Fibroblast of skin of abdomen (primary cell): ENCODE data around the gene DYNC1I1.

ENCODE experiments used
- DNase-seq: peaks from one replicate; pipeline ENCODE4 v3.0.0-alpha.2; 2013

DYNC1I1 gene

GRCh38 chr7:95793658-95794057, 21.3 kb downstream of the DYNC1I1 start:
- DNase-seq, result no peak

- DNase-seq, result peak; percentile 5
These were observed 22.7 kb downstream of the DYNC1I1 start for GRCh38 chr7:95794917-95795515.

DNA sequence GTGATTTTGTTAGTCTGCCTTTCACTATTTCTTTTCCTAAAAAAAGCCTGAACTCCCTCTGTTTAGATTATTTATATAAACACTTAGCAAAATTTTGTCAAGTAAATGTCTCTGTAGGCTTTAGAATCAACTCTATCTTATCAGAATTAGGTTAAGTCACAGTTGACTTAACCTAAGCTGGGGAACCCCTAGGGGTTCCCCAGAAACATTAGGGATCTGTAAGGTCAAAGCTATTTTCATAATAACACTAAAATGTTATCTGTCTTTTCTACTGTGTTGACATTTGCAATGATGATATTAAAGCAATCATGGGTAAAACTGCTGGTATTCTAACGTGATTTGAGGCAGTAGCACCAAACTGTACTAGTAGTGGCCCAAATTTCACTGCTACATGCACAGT, 24.3 kb downstream of the DYNC1I1 start:
- DNase-seq, result no peak

DNA sequence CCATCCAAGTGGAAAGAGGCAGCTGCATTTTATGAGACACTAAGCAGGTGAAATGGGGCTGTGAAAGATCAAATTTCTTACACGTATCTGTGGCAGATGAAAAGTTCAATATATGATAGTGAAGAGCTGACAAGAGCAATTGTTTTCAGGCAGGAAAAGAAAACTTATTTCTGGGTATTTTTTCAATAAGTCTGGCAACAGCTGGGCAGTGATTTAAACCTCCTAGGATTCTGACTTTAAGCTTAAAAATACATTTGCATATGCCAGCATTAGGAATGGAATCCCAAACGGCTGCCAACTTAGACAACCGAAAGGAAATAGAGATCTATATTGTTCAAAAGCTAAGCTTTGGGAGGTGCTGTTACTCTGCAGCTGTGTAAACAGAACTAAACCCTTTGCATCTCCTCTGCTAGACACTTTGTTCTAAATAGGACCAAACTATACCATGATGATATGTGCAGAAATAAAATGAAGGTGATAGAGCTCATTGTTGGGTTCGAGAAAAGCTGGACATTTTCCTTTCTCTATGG, 26.1 kb downstream of the DYNC1I1 start:
- no peak for DNase-seq

GRCh38 chr7:95800787-95801186, 28.4 kb downstream of the DYNC1I1 start:
- DNase-seq, result no peak

DNA sequence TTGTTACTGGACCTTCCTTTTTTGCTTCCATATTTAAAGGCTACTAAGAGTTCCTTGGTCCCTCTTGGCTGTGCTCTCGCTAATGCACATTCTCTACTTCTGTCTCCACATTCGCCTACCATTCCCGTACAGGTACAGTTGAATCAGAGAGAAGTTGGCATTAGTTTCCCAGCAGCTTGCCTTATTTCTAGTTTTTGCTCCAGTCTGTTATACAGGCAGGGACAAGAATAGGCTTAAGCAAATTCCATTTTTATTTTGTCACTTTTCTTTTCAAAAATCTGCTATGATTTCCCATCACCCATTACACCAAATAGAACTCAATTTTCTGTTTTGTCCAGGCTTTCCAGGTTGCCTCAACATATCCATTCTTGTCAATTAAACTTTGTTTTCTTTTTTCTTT, 29.9 kb downstream of the DYNC1I1 start:
- DNase-seq, result no peak

GRCh38 chr7:95804052-95804451, 31.7 kb downstream of the DYNC1I1 start:
- no peak for DNase-seq

DNA sequence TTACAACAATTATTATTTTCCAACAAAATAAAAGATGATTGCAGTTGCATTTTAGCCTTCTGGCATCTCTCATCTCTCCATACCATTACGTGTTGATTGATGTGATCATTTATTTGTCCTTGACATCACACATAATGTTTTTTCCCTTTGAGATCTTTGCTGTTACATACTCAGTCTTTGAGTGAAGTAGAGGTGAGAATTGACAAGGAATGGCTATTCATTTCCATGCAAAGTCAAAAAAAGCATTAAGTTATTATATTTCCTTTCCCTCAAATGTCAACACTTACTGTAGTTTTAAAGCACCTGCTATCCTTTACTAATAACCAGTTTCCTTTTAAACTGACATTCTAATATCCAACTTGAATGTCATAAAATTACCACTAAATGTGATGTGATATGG, 33.6 kb downstream of the DYNC1I1 start:
- no peak for DNase-seq

- DNase-seq, result no peak
These were observed 36.0 kb downstream of the DYNC1I1 start for GRCh38 chr7:95808396-95808795.

- peak; percentile 17 for DNase-seq
These were observed 39.6 kb downstream of the DYNC1I1 start for GRCh38 chr7:95811846-95812445.

GRCh38 chr7:95814721-95815120, 42.4 kb downstream of the DYNC1I1 start:
- DNase-seq, result no peak

DNA sequence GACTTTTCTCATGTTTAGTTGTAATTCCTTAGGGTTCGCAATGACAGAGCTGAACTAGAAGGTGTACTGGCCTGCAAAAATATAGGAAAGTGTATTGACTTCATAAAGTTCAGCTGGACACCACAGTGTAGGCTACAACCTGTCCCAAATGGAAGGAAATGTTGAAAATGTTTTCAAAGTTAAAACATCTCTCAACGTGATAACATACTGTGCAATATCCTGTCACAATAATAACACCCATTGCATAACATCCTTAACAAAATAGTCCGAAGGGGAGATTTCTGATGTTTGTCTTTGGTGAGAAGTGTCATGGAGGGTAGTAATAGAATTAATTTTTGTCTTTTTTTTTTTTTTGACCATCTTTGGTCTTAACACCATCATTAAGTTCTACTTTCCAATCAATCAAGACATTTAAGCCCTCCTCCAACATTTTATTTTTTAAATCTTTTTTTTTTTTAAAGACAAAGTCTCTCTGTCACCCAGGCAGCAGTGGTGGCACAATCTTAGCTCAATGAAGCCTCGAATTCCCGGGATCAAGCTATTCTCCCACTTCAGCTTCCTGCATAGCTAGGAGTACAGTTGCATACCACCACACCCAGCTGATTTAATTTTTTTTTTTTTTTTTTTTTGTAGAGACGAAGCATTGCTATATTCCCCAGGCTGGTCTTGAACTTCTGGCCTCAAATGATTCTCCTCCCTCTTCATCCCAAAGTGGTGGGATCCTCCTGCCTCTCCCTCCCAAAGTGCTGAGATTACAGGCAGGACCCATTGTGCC, 45.7 kb downstream of the DYNC1I1 start:
- DNase-seq, result no peak

GRCh38 chr7:95820778-95821177, 48.4 kb downstream of the DYNC1I1 start:
- no peak for DNase-seq

DNA sequence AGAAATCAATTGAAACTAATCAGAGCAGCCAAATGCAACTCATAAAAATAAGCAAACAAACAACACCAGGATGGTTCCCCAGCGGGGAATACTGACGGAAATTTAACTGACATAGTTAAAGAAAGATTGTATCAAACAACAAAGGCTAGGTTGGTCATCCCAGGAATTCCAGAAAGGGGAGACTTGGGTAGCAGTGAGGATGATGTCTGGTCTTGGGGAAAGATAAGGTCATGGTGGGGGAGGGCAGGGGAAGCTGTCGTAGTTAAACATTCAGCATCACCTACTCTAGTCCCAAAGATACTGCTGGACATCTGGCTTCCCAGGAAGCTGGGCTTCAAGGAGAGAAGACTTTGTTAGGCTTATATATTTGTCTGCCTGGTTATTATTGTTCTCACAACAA, 50.4 kb downstream of the DYNC1I1 start:
- DNase-seq, result no peak

- no peak for DNase-seq
These were observed 52.3 kb downstream of the DYNC1I1 start for GRCh38 chr7:95824616-95825015.

- DNase-seq, result no peak
These were observed 56.8 kb downstream of the DYNC1I1 start for GRCh38 chr7:95828824-95829790.

DNA sequence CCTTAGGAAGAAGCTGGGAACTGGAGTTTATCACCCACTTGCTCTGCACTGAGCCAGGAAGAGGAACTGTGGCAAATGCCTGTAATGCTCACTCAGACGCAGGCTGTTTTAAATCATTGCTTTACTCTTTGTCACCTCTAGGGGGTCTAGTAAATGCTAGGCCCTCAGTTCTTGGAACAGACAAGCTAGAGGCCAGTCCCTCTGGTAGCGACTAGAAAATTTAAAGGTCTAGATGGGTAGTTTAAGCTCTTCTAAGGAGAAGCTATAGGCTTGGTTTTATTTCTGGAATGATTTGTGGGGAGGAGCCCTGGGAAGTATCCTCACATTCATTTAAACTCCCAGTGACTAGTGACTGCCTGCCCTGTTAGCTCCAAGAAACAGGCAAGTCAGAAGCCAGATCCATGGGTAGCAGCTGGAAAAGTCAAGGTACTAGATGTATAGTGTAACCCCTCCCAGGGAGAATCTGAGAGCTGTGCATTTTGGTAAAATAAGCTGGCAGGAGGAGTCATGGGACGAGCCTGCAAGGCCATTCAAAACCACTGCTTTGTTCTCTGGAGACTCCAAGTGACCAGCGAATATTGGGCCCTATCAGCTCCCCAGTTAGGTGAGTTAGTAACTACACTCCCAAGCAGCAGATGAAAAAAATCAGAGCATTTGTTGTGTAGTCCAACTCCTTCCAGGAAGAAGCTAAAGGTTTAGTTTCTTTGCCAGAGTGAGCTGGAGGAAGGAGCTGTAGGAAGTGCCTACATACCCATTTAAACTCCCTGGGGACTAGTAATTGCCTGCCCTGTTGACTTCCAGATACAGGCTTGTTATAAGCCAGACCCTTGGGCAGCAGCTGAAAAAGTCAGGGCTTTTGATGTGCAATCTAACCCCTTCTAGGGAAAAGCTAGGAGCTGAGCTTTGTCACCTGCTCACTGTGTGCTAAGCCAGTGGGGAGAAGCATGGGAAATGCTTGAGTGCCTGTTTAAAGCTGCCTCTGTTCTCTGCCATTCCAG, 68.9 kb downstream of the DYNC1I1 start:
- no peak for DNase-seq

GRCh38 chr7:95843286-95843685, 70.9 kb downstream of the DYNC1I1 start:
- DNase-seq, result no peak

- peak; percentile 3 for DNase-seq
These were observed 72.7 kb downstream of the DYNC1I1 start for GRCh38 chr7:95845007-95845406.

- no peak for DNase-seq
These were observed 74.7 kb downstream of the DYNC1I1 start for GRCh38 chr7:95847061-95847460.

- peak; percentile 77 for DNase-seq
These were observed 87.1 kb downstream of the DYNC1I1 start for GRCh38 chr7:95859429-95859828.
